ENCODE results near the gene ACYP2.
"Not testable (repeated sequence)": the region's sequence is repeated elsewhere in the genome, so short reads cannot be mapped to it uniquely, and the experiment has no call there.

The ACYP2 gene

GRCh38 chr2:54099829-54100585 is 15.4 kb upstream of the ACYP2 start:
- no peak for DNase-seq

- DNase-seq: no peak
These were observed 14.6 kb upstream of the ACYP2 start for GRCh38 chr2:54100772-54101171.

GRCh38 chr2:54103454-54104314 is 11.7 kb upstream of the ACYP2 start:
- no peak for DNase-seq

- peak; percentile 61 to 76 for DNase-seq
These were observed 8.6 kb upstream of the ACYP2 start for GRCh38 chr2:54106631-54107454.

- DNase-seq: no peak
These were observed 8.0 kb upstream of the ACYP2 start for GRCh38 chr2:54107455-54107764.

GRCh38 chr2:54107903-54108615 is 7.4 kb upstream of the ACYP2 start:
- peak in 1 of 2 experiments; percentile 5 for DNase-seq

- DNase-seq: no peak
These were observed 5.6 kb upstream of the ACYP2 start for GRCh38 chr2:54109848-54110247.

- DNase-seq: not testable (repeated sequence)
These were observed 936 bp upstream of the ACYP2 start for GRCh38 chr2:54114479-54114878.

- DNase-seq: no peak
These were observed 505 bp upstream of the ACYP2 start for GRCh38 chr2:54114936-54115283.

GRCh38 chr2:54116598-54116997 is 1.2 kb downstream of the ACYP2 start:
- peak in 1 of 2 experiments; percentile 26 for DNase-seq

GRCh38 chr2:54120950-54121349 is 5.5 kb downstream of the ACYP2 start:
- DNase-seq: no peak

- no peak for DNase-seq
These were observed 6.9 kb downstream of the ACYP2 start for GRCh38 chr2:54122171-54122935.

- DNase-seq: no peak
These were observed 7.5 kb downstream of the ACYP2 start for GRCh38 chr2:54122939-54123338.

GRCh38 chr2:54127174-54127573 is 11.8 kb downstream of the ACYP2 start:
- not testable (repeated sequence) for DNase-seq

GRCh38 chr2:54133056-54133455 is 17.6 kb downstream of the ACYP2 start:
- no peak for DNase-seq

GRCh38 chr2:54139210-54139609 is 23.8 kb downstream of the ACYP2 start:
- DNase-seq: no peak

- no peak for DNase-seq
These were observed 28.4 kb downstream of the ACYP2 start for GRCh38 chr2:54143780-54144179.

GRCh38 chr2:54148391-54148790 is 33.0 kb downstream of the ACYP2 start:
- no peak for DNase-seq

GRCh38 chr2:54149638-54150441 is 34.4 kb downstream of the ACYP2 start:
- DNase-seq: no peak

GRCh38 chr2:54158311-54158710 is 42.9 kb downstream of the ACYP2 start:
- DNase-seq: no peak
